ENCODE results near the gene CCDC192.

CCDC192 gene

GRCh38 chr5:127851964-127852363 is 148.8 kb downstream of the CCDC192 start:
- no peak for DNase-seq

GRCh38 chr5:127854520-127854919 is 151.3 kb downstream of the CCDC192 start:
- DNase-seq = no peak

- DNase-seq = peak in 1 of 5 donors; percentile 40
Measured at GRCh38 chr5:127856292-127856691, 153.1 kb downstream of the CCDC192 start.

- DNase-seq = no peak
Measured at GRCh38 chr5:127858116-127858784, 155.1 kb downstream of the CCDC192 start.

GRCh38 chr5:127860291-127860690 is 157.1 kb downstream of the CCDC192 start:
- DNase-seq = no peak

GRCh38 chr5:127863161-127863560 is 160.0 kb downstream of the CCDC192 start:
- DNase-seq = no peak

GRCh38 chr5:127863610-127864395 is 160.6 kb downstream of the CCDC192 start:
- no peak for DNase-seq

- DNase-seq = no peak
Measured at GRCh38 chr5:127864511-127864910, 161.3 kb downstream of the CCDC192 start.

- DNase-seq = no peak
Measured at GRCh38 chr5:127865273-127865672, 162.1 kb downstream of the CCDC192 start.

- no peak for DNase-seq
Measured at GRCh38 chr5:127867022-127867783, 164.0 kb downstream of the CCDC192 start.

- DNase-seq = no peak
Measured at GRCh38 chr5:127870914-127871313, 167.7 kb downstream of the CCDC192 start.

GRCh38 chr5:127871503-127872153 is 168.4 kb downstream of the CCDC192 start:
- DNase-seq = no peak

- no peak for DNase-seq
Measured at GRCh38 chr5:127872494-127872893, 169.3 kb downstream of the CCDC192 start.

GRCh38 chr5:127875235-127876021 is 172.2 kb downstream of the CCDC192 start:
- DNase-seq = peak in 2 of 5 donors; percentile 3 to 14

- no peak for DNase-seq
Measured at GRCh38 chr5:127876384-127876783, 173.2 kb downstream of the CCDC192 start.

- peak in 1 of 5 donors; percentile 4 for DNase-seq
Measured at GRCh38 chr5:127878174-127878750, 175.1 kb downstream of the CCDC192 start.

- DNase-seq = no peak
Measured at GRCh38 chr5:127884416-127884815, 181.2 kb downstream of the CCDC192 start.

GRCh38 chr5:127885176-127885575 is 182.0 kb downstream of the CCDC192 start:
- DNase-seq = no peak

- no peak for DNase-seq
Measured at GRCh38 chr5:127886081-127886480, 182.9 kb downstream of the CCDC192 start.

GRCh38 chr5:127887282-127887681 is 184.1 kb downstream of the CCDC192 start:
- DNase-seq = no peak

GRCh38 chr5:127891942-127892341 is 188.8 kb downstream of the CCDC192 start:
- no peak for DNase-seq
